GM18526 (cell line): ENCODE measurements around the gene CEMIP2.

Source experiments
- POLR2A ChIP-seq: IDR thresholded peaks from 3 replicates; pipeline ENCODE4 v1.6.1; 2011; ENCODE audit not compliant: insufficient read length; ENCODE audit errors: extremely low read depth

CEMIP2 gene

GRCh38 chr9:71716138-71716909, 52.0 kb downstream of the CEMIP2 start:
- TF ChIP-seq POLR2A, result no peak

- no peak for TF ChIP-seq POLR2A
Measured at GRCh38 chr9:71710856-71711255, 57.5 kb downstream of the CEMIP2 start.

- TF ChIP-seq POLR2A, result no peak
Measured at GRCh38 chr9:71710201-71710600, 58.1 kb downstream of the CEMIP2 start.

- TF ChIP-seq POLR2A, result no peak
Measured at GRCh38 chr9:71709384-71709783, 58.9 kb downstream of the CEMIP2 start.

- no peak for TF ChIP-seq POLR2A
Measured at GRCh38 chr9:71706176-71706575, 62.1 kb downstream of the CEMIP2 start.

- no peak for TF ChIP-seq POLR2A
Measured at GRCh38 chr9:71704796-71705195, 63.5 kb downstream of the CEMIP2 start.

GRCh38 chr9:71703172-71703872, 65.0 kb downstream of the CEMIP2 start:
- no peak for TF ChIP-seq POLR2A

- no peak for TF ChIP-seq POLR2A
Measured at GRCh38 chr9:71697882-71698281, 70.4 kb downstream of the CEMIP2 start.

- TF ChIP-seq POLR2A, result no peak
Measured at GRCh38 chr9:71694332-71694731, 74.0 kb downstream of the CEMIP2 start.

- no peak for TF ChIP-seq POLR2A
Measured at GRCh38 chr9:71693607-71694006, 74.7 kb downstream of the CEMIP2 start.

GRCh38 chr9:71692337-71692736, 76.0 kb downstream of the CEMIP2 start:
- no peak for TF ChIP-seq POLR2A

GRCh38 chr9:71690689-71691435, 77.5 kb downstream of the CEMIP2 start:
- no peak for TF ChIP-seq POLR2A

- no peak for TF ChIP-seq POLR2A
Measured at GRCh38 chr9:71690063-71690688, 78.1 kb downstream of the CEMIP2 start.

GRCh38 chr9:71687676-71688075, 80.6 kb downstream of the CEMIP2 start:
- TF ChIP-seq POLR2A, result no peak

- TF ChIP-seq POLR2A, result no peak
Measured at GRCh38 chr9:71685988-71686387, 82.3 kb downstream of the CEMIP2 start.
